ENCODE data around the gene SIRT2. TPM values are rescaled to one million over a fixed set of nuclear protein-coding genes. Genes with fewer than 3 reads are reported as not detected.

Gene SIRT2
- total and polyA plus RNA-seq, 4 donors, result 277 to 771 (median 495) TPM

- H3K36me3 ChIP-seq (ENCODE audit: control insufficient read depth, insufficient read depth, low read length), result peaks cover 15% of the 10 kb centered on the region
- DNase-seq (ENCODE audit: low read depth in 4 of 6, low spot score in 6 of 6), result no peak
- 63% methylated on average over 1 of the region's 3 CpGs for WGBS (ENCODE audit: insufficient coverage)
- H3K9me3 ChIP-seq (ENCODE audit: control insufficient read depth, insufficient read depth, low read length), result no peaks in the 10 kb centered on the region
- no peak overlapping the region for H3K4me3 ChIP-seq (ENCODE audit: low read depth, low read length)
- H3K27ac ChIP-seq (ENCODE audit: low read depth, low read length), result no peak overlapping the region
- peaks cover 29% of the 10 kb centered on the region for H3K4me1 ChIP-seq (ENCODE audit: control insufficient read depth, insufficient read depth, low read length)
- no peaks in the 10 kb centered on the region for H3K27me3 ChIP-seq (ENCODE audit: control insufficient read depth, insufficient read depth, low read length)
Measured at GRCh38 chr19:38900743-38901190, 1.3 kb upstream of the SIRT2 start.

GRCh38 chr19:38900202-38900629 lies 798 bp upstream of the SIRT2 start:
- Histone ChIP-seq H3K9me3 (ENCODE audit: control insufficient read depth, insufficient read depth, low read length) (no peaks in the 10 kb centered on the region), H3K4me1 (ENCODE audit: control insufficient read depth, insufficient read depth, low read length) (peaks cover 33% of the 10 kb centered on the region), H3K4me3 (ENCODE audit: low read depth, low read length) (peak overlapping the region; percentile 91), H3K36me3 (ENCODE audit: control insufficient read depth, insufficient read depth, low read length) (peaks cover 11% of the 10 kb centered on the region), H3K27me3 (ENCODE audit: control insufficient read depth, insufficient read depth, low read length) (no peaks in the 10 kb centered on the region), H3K27ac (ENCODE audit: low read depth, low read length) (peak overlapping the region; percentile 93)
- WGBS (ENCODE audit: insufficient coverage), result 0% methylated on average over 6 of the region's 8 CpGs
- DNase-seq (ENCODE audit: low read depth in 4 of 6, low spot score in 6 of 6), result no peak

DNA sequence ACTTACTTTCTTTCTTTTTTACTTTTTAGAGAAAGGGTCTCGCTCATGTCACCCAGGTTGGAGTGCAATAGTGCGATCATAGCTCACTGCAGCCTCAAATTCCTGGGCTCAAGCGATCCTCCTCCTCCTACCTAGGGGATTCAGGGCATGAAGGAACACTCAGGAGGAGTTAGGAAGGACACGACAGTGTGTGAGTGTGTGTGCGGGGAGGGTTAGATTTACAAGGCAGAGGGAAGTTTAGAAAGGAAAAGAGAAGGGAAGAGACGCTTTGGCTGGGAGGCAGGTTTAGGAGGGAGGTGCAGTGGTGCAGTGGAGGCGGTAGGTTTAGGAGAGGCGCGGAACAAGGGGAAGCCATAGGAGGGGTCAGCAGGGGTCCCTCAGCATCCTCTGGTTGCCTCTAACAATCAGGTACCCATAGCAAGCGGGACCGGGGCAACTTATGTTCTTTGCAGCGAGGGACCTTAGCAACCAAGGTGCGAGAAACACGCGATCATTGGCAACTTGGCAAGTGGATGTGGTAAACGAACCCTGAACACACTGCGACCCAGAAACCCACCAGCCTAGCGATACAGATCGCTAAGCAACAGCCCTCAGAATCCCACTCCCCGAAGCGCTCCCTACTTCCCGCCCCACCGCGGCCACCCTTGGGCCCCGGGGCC lies 501 bp downstream of the SIRT2 start:
- DNase-seq (ENCODE audit: low read depth in 4 of 6, low spot score in 6 of 6), result peak in 1 of 6 donors; percentile 7
- H3K36me3 ChIP-seq (ENCODE audit: control insufficient read depth, insufficient read depth, low read length), result peaks cover 20% of the 10 kb centered on the region
- peak overlapping the region; percentile 86 for H3K27ac ChIP-seq (ENCODE audit: low read depth, low read length)
- H3K9me3 ChIP-seq (ENCODE audit: control insufficient read depth, insufficient read depth, low read length), result no peaks in the 10 kb centered on the region
- H3K27me3 ChIP-seq (ENCODE audit: control insufficient read depth, insufficient read depth, low read length), result no peaks in the 10 kb centered on the region
- 5% methylated on average over 22 of the region's 25 CpGs for WGBS (ENCODE audit: insufficient coverage)
- peak overlapping the region; percentile 91 for H3K4me3 ChIP-seq (ENCODE audit: low read depth, low read length)
- peaks cover 46% of the 10 kb centered on the region for H3K4me1 ChIP-seq (ENCODE audit: control insufficient read depth, insufficient read depth, low read length)

DNA sequence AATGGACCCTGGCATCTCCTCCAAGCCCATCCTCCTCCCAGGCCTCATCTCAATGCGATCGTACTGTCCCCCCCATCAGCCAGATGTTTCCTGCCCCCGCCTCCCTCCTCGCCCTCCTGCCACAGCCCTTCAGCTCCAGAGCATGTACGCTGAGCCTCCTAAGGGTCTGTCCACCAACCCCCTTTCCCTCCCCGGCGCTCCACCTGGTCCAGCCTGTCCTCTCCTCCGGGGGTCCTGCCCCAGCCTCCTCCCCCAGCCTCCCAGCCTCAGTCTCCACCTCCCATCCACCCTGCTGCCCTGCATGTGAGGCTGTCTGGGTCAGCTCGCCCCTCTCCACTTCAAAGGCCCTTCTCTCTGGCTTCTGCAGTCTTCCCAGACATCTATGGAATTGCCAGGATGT lies 4.5 kb downstream of the SIRT2 start:
- Histone ChIP-seq H3K27me3 (ENCODE audit: control insufficient read depth, insufficient read depth, low read length) (no peaks in the 10 kb centered on the region), H3K4me1 (ENCODE audit: control insufficient read depth, insufficient read depth, low read length) (peaks cover 54% of the 10 kb centered on the region), H3K9me3 (ENCODE audit: control insufficient read depth, insufficient read depth, low read length) (no peaks in the 10 kb centered on the region), H3K27ac (ENCODE audit: low read depth, low read length) (peak overlapping the region; percentile 40), H3K36me3 (ENCODE audit: control insufficient read depth, insufficient read depth, low read length) (peaks cover 53% of the 10 kb centered on the region), H3K4me3 (ENCODE audit: low read depth, low read length) (peak overlapping the region; percentile 16)
- 50% methylated on average over 9 of the region's 9 CpGs for WGBS (ENCODE audit: insufficient coverage)
- no peak for DNase-seq (ENCODE audit: low read depth in 4 of 6, low spot score in 6 of 6)

DNA sequence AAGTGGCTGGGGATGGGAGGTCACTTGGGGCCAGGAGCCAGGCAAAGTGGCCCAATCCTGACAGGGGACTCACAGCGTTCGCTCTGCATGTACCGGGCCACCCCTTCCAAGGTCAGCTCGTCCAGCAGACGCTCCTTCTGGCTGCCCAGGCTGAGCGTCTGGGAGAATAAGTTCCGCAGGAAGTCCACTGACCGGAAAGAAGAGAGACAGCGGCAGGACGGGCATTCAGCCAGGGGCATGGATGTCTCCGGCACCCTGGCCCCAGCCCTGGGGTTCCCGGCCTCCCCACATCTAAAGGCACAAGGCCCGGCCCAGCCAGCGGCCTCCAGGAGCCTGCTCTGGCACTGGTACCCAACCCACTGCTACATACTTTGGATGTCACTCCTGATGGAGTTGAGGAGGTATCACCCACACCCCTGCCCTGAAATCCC lies 6.1 kb downstream of the SIRT2 start:
- no peaks in the 10 kb centered on the region for H3K9me3 ChIP-seq (ENCODE audit: control insufficient read depth, insufficient read depth, low read length)
- no peak overlapping the region for H3K4me3 ChIP-seq (ENCODE audit: low read depth, low read length)
- peaks cover 68% of the 10 kb centered on the region for H3K36me3 ChIP-seq (ENCODE audit: control insufficient read depth, insufficient read depth, low read length)
- no peaks in the 10 kb centered on the region for H3K27me3 ChIP-seq (ENCODE audit: control insufficient read depth, insufficient read depth, low read length)
- H3K27ac ChIP-seq (ENCODE audit: low read depth, low read length), result no peak overlapping the region
- DNase-seq (ENCODE audit: low read depth in 4 of 6, low spot score in 6 of 6), result no peak
- 90% methylated on average over 14 of the region's 14 CpGs for WGBS (ENCODE audit: insufficient coverage)
- H3K4me1 ChIP-seq (ENCODE audit: control insufficient read depth, insufficient read depth, low read length), result peaks cover 47% of the 10 kb centered on the region

DNA sequence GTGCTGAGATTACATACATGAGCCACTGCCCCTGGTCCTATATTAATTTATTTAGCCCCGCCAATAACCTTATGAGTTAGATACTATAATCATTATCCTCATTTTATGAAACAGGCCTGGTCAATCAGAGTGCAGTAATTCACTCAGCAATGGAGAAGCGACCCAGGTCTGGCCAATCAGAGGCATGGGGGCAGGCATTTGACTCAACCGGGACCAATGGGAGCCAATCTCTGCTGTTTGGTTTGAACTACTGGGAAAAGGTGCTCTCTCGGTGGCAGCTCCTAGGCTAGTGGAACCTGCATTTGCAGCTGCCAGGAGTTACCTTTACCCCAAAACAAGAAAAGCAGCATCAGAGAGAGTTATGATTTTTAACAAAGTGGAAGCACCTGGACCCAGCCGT lies 6.6 kb downstream of the SIRT2 start:
- peaks cover 42% of the 10 kb centered on the region for H3K4me1 ChIP-seq (ENCODE audit: control insufficient read depth, insufficient read depth, low read length)

DNA sequence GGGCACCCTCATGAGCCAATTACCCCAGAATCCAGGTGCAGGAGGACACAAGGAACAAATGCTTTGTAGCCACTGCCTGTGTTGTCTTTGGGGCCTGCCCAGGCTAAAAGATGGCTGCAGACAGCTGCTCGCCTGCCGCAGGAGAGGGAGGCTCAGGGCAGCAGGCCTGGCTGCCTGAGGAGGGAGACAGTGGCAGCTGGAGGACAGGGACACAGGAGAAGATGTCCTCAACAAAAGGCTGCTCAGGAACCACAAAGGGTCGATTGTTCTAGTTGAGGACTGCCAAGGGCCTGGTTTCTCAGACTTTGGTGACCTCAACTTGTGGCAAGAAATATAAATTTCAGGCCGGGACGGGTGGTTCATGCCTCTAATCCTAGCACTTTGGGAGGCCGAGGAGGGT lies 7.6 kb downstream of the SIRT2 start:
- no peak overlapping the region for H3K4me3 ChIP-seq (ENCODE audit: low read depth, low read length)

More for the DNA sequence above, 6.6 kb downstream of the SIRT2 start:
- Histone ChIP-seq H3K27ac (ENCODE audit: low read depth, low read length) (no peak overlapping the region), H3K27me3 (ENCODE audit: control insufficient read depth, insufficient read depth, low read length) (no peaks in the 10 kb centered on the region), H3K36me3 (ENCODE audit: control insufficient read depth, insufficient read depth, low read length) (peaks cover 74% of the 10 kb centered on the region), H3K4me3 (ENCODE audit: low read depth, low read length) (no peak overlapping the region), H3K9me3 (ENCODE audit: control insufficient read depth, insufficient read depth, low read length) (no peaks in the 10 kb centered on the region)
- WGBS (ENCODE audit: insufficient coverage), result 65% methylated on average over 2 of the region's 5 CpGs
- no peak for DNase-seq (ENCODE audit: low read depth in 4 of 6, low spot score in 6 of 6)

GRCh38 chr19:38890686-38891085 lies 8.7 kb downstream of the SIRT2 start:
- Histone ChIP-seq H3K36me3 (ENCODE audit: control insufficient read depth, insufficient read depth, low read length) (peaks cover 84% of the 10 kb centered on the region), H3K4me3 (ENCODE audit: low read depth, low read length) (no peak overlapping the region), H3K27me3 (ENCODE audit: control insufficient read depth, insufficient read depth, low read length) (no peaks in the 10 kb centered on the region), H3K9me3 (ENCODE audit: control insufficient read depth, insufficient read depth, low read length) (no peaks in the 10 kb centered on the region), H3K4me1 (ENCODE audit: control insufficient read depth, insufficient read depth, low read length) (peaks cover 25% of the 10 kb centered on the region), H3K27ac (ENCODE audit: low read depth, low read length) (no peak overlapping the region)
- no peak for DNase-seq (ENCODE audit: low read depth in 4 of 6, low spot score in 6 of 6)

More for the DNA sequence above, 7.6 kb downstream of the SIRT2 start:
- DNase-seq (ENCODE audit: low read depth in 4 of 6, low spot score in 6 of 6), result peak in 1 of 6 donors; percentile 47
- H3K36me3 ChIP-seq (ENCODE audit: control insufficient read depth, insufficient read depth, low read length), result peaks cover 83% of the 10 kb centered on the region
- H3K4me1 ChIP-seq (ENCODE audit: control insufficient read depth, insufficient read depth, low read length), result peaks cover 31% of the 10 kb centered on the region
- no peaks in the 10 kb centered on the region for H3K27me3 ChIP-seq (ENCODE audit: control insufficient read depth, insufficient read depth, low read length)
- 63% methylated on average over 6 of the region's 6 CpGs for WGBS (ENCODE audit: insufficient coverage)
- no peaks in the 10 kb centered on the region for H3K9me3 ChIP-seq (ENCODE audit: control insufficient read depth, insufficient read depth, low read length)
- H3K27ac ChIP-seq (ENCODE audit: low read depth, low read length), result no peak overlapping the region

DNA sequence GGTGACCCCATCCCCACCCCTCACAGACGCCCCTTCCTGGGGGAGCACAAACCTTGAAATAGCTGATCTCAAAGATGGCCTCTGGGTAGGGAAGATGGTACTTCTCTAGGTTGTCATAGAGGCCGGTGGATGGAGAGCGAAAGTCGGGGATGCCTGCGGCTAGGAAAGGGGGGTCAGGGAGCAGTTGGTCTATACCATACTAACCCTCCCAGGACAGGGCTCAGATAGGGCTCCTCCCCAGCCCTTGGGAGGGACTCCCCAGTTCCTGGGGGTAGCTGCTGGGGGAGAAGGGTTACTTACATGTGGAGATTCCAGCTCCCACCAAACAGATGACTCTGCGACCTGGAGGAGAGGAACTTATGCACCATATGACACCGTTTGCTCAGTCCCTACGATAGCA lies 9.6 kb downstream of the SIRT2 start:
- no peak for DNase-seq (ENCODE audit: low read depth in 4 of 6, low spot score in 6 of 6)
- 78% methylated on average over 3 of the region's 8 CpGs for WGBS (ENCODE audit: insufficient coverage)

GRCh38 chr19:38888876-38889275 lies 10.5 kb downstream of the SIRT2 start:
- peaks cover 75% of the 10 kb centered on the region for H3K36me3 ChIP-seq (ENCODE audit: control insufficient read depth, insufficient read depth, low read length)
- peaks cover 8% of the 10 kb centered on the region for H3K4me1 ChIP-seq (ENCODE audit: control insufficient read depth, insufficient read depth, low read length)
- H3K9me3 ChIP-seq (ENCODE audit: control insufficient read depth, insufficient read depth, low read length), result no peaks in the 10 kb centered on the region
- no peaks in the 10 kb centered on the region for H3K27me3 ChIP-seq (ENCODE audit: control insufficient read depth, insufficient read depth, low read length)
- DNase-seq (ENCODE audit: low read depth in 4 of 6, low spot score in 6 of 6), result no peak
- H3K4me3 ChIP-seq (ENCODE audit: low read depth, low read length), result no peak overlapping the region
- H3K27ac ChIP-seq (ENCODE audit: low read depth, low read length), result no peak overlapping the region
- 94% methylated on average over 17 of the region's 17 CpGs for WGBS (ENCODE audit: insufficient coverage)

More for the DNA sequence above, 9.6 kb downstream of the SIRT2 start:
- Histone ChIP-seq H3K27ac (ENCODE audit: low read depth, low read length) (no peak overlapping the region), H3K4me1 (ENCODE audit: control insufficient read depth, insufficient read depth, low read length) (peaks cover 17% of the 10 kb centered on the region), H3K27me3 (ENCODE audit: control insufficient read depth, insufficient read depth, low read length) (no peaks in the 10 kb centered on the region), H3K9me3 (ENCODE audit: control insufficient read depth, insufficient read depth, low read length) (no peaks in the 10 kb centered on the region), H3K36me3 (ENCODE audit: control insufficient read depth, insufficient read depth, low read length) (peaks cover 82% of the 10 kb centered on the region), H3K4me3 (ENCODE audit: low read depth, low read length) (no peak overlapping the region)

Data from spinal cord (tissue), 10 donors.